Astrocyte of the spinal cord (primary cell): ENCODE data around the gene IFNGR1.

Experiments used
- DNase-seq: peaks from one replicate; pipeline ENCODE4 v3.0.0; 2011; ENCODE audit warnings: low read depth, low spot score
- H3K4me3 ChIP-seq: 2 replicates; pipeline ENCODE4 v1.5.1; 2011; ENCODE audit warnings: low read depth, mild to moderate bottlenecking, low read length, moderate library complexity
- CTCF ChIP-seq: IDR thresholded peaks from 2 replicates; pipeline ENCODE4 v1.5.1; 2012; ENCODE audit warnings: low read depth, mild to moderate bottlenecking, low read length, inconsistent platforms
- in situ Hi-C: cut with HindIII; loops from 2 replicates; pipeline ENCODE4 v1.10.0; 2017; ENCODE audit warnings: low sequenced_read_pairs

The IFNGR1 gene

GRCh38 chr6:137167702-137168377, 51.3 kb downstream of the IFNGR1 start:
- in situ Hi-C loops = no loop called here
- no peak overlapping the region for H3K4me3 ChIP-seq
- TF ChIP-seq CTCF = no peak
- DNase-seq = no peak

- TF ChIP-seq CTCF = no peak
- DNase-seq = no peak
- no peak overlapping the region for H3K4me3 ChIP-seq
- in situ Hi-C loops = no loop called here
Observed at GRCh38 chr6:137166247-137167098, 52.7 kb downstream of the IFNGR1 start.

GRCh38 chr6:137165375-137166246, 53.6 kb downstream of the IFNGR1 start:
- TF ChIP-seq CTCF = no peak
- no peak for DNase-seq
- H3K4me3 ChIP-seq = no peak overlapping the region
- in situ Hi-C loops = no loop called here

GRCh38 chr6:137163732-137164318, 55.4 kb downstream of the IFNGR1 start:
- TF ChIP-seq CTCF = no peak
- DNase-seq = no peak
- no peak overlapping the region for H3K4me3 ChIP-seq
- in situ Hi-C loops = no loop called here

GRCh38 chr6:137162692-137163306, 56.4 kb downstream of the IFNGR1 start:
- H3K4me3 ChIP-seq = no peak overlapping the region
- DNase-seq = no peak
- TF ChIP-seq CTCF = no peak
- in situ Hi-C loops = no loop called here
